GM12878 (cell line): ENCODE measurements around the gene ROR2. TPM values are rescaled to one million over a fixed set of nuclear protein-coding genes. Genes with fewer than 3 reads are reported as not detected.

Source experiments
- ETV6 ChIP-seq, 2 experiments: fragments of 450-650 bp in 1 of 2; IDR thresholded peaks in 1 of 2; conservative IDR thresholded peaks in 1 of 2; 2 replicates each; pipeline ENCODE4 v1.6.1; 2014; ENCODE audit warnings: antibody characterized with exemption in 1 of 2, borderline replicate concordance in 1 of 2, low read depth in 1 of 2, mild to moderate bottlenecking in 1 of 2, moderate library complexity in 1 of 2
- EZH2 ChIP-seq: IDR thresholded peaks from 2 replicates; pipeline ENCODE4 v1.6.1; 2012; ENCODE audit warnings: low read depth, mild to moderate bottlenecking, control low read depth, inconsistent platforms, low read length, borderline replicate concordance; ENCODE audit not compliant: control insufficient read depth
- FOS ChIP-seq: IDR thresholded peaks from 3 replicates; pipeline ENCODE4 v1.6.1; 2011; ENCODE audit warnings: borderline replicate concordance; ENCODE audit not compliant: insufficient read length; ENCODE audit errors: extremely low read depth
- GATAD2B ChIP-seq: fragments of 450-650 bp; conservative IDR thresholded peaks from 2 replicates; pipeline ENCODE4 v1.6.1; 2017; ENCODE audit warnings: low read depth, mild to moderate bottlenecking, moderate library complexity
- SRF ChIP-seq, 2 experiments: IDR thresholded peaks; 2 replicates each; pipeline ENCODE4 v1.6.1; 2011; ENCODE audit warnings: low read depth in 2 of 2, low read length in 2 of 2, mild to moderate bottlenecking in 1 of 2, moderate library complexity in 1 of 2
- TCF3 ChIP-seq: IDR thresholded peaks from 2 replicates; pipeline ENCODE4 v1.6.1; 2012; ENCODE audit warnings: low read depth, mild to moderate bottlenecking, low read length, borderline replicate concordance; ENCODE audit not compliant: insufficient read depth
- YY1 ChIP-seq: IDR thresholded peaks from 2 replicates; pipeline ENCODE4 v1.6.1; 2011; ENCODE audit warnings: low read depth, mild to moderate bottlenecking, low read length
- ZSCAN29 ChIP-seq: fragments of 450-650 bp; IDR thresholded peaks from 2 replicates; pipeline ENCODE4 v1.6.1; 2017; ENCODE audit warnings: mild to moderate bottlenecking, moderate library complexity
- polyA plus RNA-seq, 11 experiments: library from polyadenylated mRNA; depleted of rRNA in 4 of 11; unstranded in 6 of 11; stranded (reverse) in 5 of 11; fragments of >200 nt; fragmentation: Nextera tagmentation in 4 of 11; fragmentation: Illumina TruSeq in 1 of 11; extraction: Ambion mirVana in 4 of 11; extraction: Trizol in 1 of 11; gene quantifications; 1 replicate in 1 of 11; 2 replicates in 10 of 11; pipeline versions ENCODE4 v1.2.1 to v1.2.3, GENCODE V29; 2011 to 2016; ENCODE audit warnings: inconsistent platforms in 2 of 11, missing spikeins in 2 of 11, low read depth in 1 of 11
- total RNA-seq, 4 experiments: library from RNA; depleted of rRNA in 3 of 4; stranded (reverse); fragments of >200 nt in 3 of 4; fragmentation: Illumina TruSeq in 1 of 4; extraction: Trizol in 1 of 4; gene quantifications; 2 replicates each; pipeline versions ENCODE4 v1.2.1 to v1.2.3, GENCODE V29; 2013 to 2021
- TF ChIP-seq, protein P1 (sequence below): IDR thresholded peaks from 2 replicates; pipeline ENCODE4 v1.6.1; 2012; ENCODE audit warnings: low read depth, low read length, improper control_type of control experiment
- TF ChIP-seq, protein P2 (sequence below): IDR thresholded peaks from 2 replicates; pipeline ENCODE4 v1.6.1; 2011; ENCODE audit warnings: low read depth, low read length, improper control_type of control experiment, borderline replicate concordance
- TF ChIP-seq, protein P3 (sequence below): fragments of 450-650 bp; IDR thresholded peaks from 2 replicates; pipeline ENCODE4 v1.6.1; 2017; ENCODE audit warnings: mild to moderate bottlenecking, moderate library complexity

The ROR2 gene
- total and polyA plus RNA-seq, 10 of the 15 experiments (the other 5 are each of a cell fraction or from before 2014, with no cell fraction given), result 0.03 to 0.05 TPM; not detected in 8

DNA sequence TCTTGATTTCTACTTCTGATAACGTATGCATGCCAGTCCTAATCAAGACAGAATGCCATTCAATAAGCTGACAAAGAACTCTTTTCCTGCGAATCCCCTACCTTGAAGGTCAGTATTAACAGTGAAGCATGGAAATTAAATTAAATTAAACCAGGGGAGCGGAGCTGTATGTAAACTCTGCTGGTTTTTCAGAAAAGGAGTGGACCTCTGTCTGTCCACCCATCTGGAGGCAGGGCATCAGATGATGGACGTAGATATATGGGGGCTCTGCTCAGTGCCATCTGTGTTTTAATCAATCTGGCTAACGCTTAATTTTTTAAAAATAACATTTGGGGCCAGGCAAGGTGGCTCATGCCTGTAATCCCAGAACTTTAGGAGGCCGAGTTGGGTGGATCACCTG is 101.9 kb downstream of the ROR2 start (continued):
- no peak for TF ChIP-seq EZH2
- no peak for TF ChIP-seq GATAD2B
- TF ChIP-seq, protein P1, sequence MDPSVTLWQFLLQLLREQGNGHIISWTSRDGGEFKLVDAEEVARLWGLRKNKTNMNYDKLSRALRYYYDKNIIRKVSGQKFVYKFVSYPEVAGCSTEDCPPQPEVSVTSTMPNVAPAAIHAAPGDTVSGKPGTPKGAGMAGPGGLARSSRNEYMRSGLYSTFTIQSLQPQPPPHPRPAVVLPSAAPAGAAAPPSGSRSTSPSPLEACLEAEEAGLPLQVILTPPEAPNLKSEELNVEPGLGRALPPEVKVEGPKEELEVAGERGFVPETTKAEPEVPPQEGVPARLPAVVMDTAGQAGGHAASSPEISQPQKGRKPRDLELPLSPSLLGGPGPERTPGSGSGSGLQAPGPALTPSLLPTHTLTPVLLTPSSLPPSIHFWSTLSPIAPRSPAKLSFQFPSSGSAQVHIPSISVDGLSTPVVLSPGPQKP, result no peak
- no peak for TF ChIP-seq ZSCAN29
- TF ChIP-seq, protein P2, sequence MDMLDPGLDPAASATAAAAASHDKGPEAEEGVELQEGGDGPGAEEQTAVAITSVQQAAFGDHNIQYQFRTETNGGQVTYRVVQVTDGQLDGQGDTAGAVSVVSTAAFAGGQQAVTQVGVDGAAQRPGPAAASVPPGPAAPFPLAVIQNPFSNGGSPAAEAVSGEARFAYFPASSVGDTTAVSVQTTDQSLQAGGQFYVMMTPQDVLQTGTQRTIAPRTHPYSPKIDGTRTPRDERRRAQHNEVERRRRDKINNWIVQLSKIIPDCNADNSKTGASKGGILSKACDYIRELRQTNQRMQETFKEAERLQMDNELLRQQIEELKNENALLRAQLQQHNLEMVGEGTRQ, result no peak
- TF ChIP-seq FOS, result no peak
- TF ChIP-seq, protein P3, sequence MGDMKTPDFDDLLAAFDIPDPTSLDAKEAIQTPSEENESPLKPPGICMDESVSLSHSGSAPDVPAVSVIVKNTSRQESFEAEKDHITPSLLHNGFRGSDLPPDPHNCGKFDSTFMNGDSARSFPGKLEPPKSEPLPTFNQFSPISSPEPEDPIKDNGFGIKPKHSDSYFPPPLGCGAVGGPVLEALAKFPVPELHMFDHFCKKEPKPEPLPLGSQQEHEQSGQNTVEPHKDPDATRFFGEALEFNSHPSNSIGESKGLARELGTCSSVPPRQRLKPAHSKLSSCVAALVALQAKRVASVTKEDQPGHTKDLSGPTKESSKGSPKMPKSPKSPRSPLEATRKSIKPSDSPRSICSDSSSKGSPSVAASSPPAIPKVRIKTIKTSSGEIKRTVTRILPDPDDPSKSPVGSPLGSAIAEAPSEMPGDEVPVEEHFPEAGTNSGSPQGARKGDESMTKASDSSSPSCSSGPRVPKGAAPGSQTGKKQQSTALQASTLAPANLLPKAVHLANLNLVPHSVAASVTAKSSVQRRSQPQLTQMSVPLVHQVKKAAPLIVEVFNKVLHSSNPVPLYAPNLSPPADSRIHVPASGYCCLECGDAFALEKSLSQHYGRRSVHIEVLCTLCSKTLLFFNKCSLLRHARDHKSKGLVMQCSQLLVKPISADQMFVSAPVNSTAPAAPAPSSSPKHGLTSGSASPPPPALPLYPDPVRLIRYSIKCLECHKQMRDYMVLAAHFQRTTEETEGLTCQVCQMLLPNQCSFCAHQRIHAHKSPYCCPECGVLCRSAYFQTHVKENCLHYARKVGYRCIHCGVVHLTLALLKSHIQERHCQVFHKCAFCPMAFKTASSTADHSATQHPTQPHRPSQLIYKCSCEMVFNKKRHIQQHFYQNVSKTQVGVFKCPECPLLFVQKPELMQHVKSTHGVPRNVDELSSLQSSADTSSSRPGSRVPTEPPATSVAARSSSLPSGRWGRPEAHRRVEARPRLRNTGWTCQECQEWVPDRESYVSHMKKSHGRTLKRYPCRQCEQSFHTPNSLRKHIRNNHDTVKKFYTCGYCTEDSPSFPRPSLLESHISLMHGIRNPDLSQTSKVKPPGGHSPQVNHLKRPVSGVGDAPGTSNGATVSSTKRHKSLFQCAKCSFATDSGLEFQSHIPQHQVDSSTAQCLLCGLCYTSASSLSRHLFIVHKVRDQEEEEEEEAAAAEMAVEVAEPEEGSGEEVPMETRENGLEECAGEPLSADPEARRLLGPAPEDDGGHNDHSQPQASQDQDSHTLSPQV, result no peak
- no peak for TF ChIP-seq SRF (IDR thresholded peaks at IDR 0.05; ENCODE audit: low read depth in 2 of 2, low read length in 2 of 2)
- no peak for TF ChIP-seq TCF3
- TF ChIP-seq ETV6 (conservative IDR thresholded peaks at IDR 0.05 in 1 of 2, IDR thresholded peaks at IDR 0.05 in 1 of 2; ENCODE audit: borderline replicate concordance in 1 of 2, low read depth in 1 of 2), result no peak
- no peak for TF ChIP-seq YY1
